Uterus (tissue), 2 donors: ENCODE data around the gene ARAP1.

ENCODE experiments used
- POLR2A ChIP-seq, 2 donors: fragments of 450-650 bp; IDR thresholded peaks; one replicate each; pipeline ENCODE4 v1.6.1; 2016; ENCODE audit warnings: antibody characterized with exemption in 2 of 2, mild to moderate bottlenecking in 1 of 2, moderate library complexity in 1 of 2
- TF ChIP-seq, protein P1 (sequence below), 4 experiments: fragments of 200-600 bp in 2 of 4; fragments of 450-650 bp in 2 of 4; sonication (generic) in 2 of 4; IDR thresholded peaks; one replicate each; pipeline ENCODE4 v1.5.1; 2016 to 2019; ENCODE audit warnings: antibody characterized with exemption in 4 of 4, mild to moderate bottlenecking in 2 of 4, moderate library complexity in 1 of 4

- no peak for TF ChIP-seq POLR2A (IDR thresholded peaks at IDR 0.05)
- TF ChIP-seq, protein P1, sequence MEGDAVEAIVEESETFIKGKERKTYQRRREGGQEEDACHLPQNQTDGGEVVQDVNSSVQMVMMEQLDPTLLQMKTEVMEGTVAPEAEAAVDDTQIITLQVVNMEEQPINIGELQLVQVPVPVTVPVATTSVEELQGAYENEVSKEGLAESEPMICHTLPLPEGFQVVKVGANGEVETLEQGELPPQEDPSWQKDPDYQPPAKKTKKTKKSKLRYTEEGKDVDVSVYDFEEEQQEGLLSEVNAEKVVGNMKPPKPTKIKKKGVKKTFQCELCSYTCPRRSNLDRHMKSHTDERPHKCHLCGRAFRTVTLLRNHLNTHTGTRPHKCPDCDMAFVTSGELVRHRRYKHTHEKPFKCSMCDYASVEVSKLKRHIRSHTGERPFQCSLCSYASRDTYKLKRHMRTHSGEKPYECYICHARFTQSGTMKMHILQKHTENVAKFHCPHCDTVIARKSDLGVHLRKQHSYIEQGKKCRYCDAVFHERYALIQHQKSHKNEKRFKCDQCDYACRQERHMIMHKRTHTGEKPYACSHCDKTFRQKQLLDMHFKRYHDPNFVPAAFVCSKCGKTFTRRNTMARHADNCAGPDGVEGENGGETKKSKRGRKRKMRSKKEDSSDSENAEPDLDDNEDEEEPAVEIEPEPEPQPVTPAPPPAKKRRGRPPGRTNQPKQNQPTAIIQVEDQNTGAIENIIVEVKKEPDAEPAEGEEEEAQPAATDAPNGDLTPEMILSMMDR (IDR thresholded peaks at IDR 0.05): no peak
Measured at GRCh38 chr11:72764503-72764902, 12.3 kb upstream of the ARAP1 start.
